HG03103 (cell line): Measurements from ENCODE around the gene GPRC5D.

ENCODE experiments used
- ATAC-seq: cut with Tn5 transposase; IDR thresholded peaks from one replicate; pipeline ENCODE4 v1.9.1; 2021; ENCODE audit warnings: low read depth; ENCODE audit not compliant: unreplicated experiment

GPRC5D gene

GRCh38 chr12:12891080-12891880 is 60.7 kb downstream of the GPRC5D start, which contains the start of gene GPRC5A:
TSS of gene GPRC5A (plus strand) at chr12:12891562. CDS start at chr12:12908250, 16,688 bp downstream.
- ATAC-seq = no peak
